ENCODE measurements around the gene PRTFDC1. TPM values are rescaled to one million over a fixed set of nuclear protein-coding genes. Genes with fewer than 3 reads are reported as not detected.

The PRTFDC1 gene
- total and polyA plus RNA-seq, 2 donors (not counting 1 experiment from before 2014, with no cell fraction given), result 26.9 to 32.7 TPM

- Histone ChIP-seq H3K27ac (ENCODE audit: insufficient read depth, low read length) (no peak overlapping the region), H3K9me3 (ENCODE audit: control insufficient read depth, insufficient read depth, low read depth, low read length) (no peaks in the 10 kb centered on the region)
Measured at GRCh38 chr10:24914148-24914547, 38.3 kb downstream of the PRTFDC1 start.

GRCh38 chr10:24912215-24912614, 40.2 kb downstream of the PRTFDC1 start:
- Histone ChIP-seq H3K4me1 (ENCODE audit: control insufficient read depth, extremely low read depth, insufficient read depth, low read length) (peaks cover 2% of the 10 kb centered on the region), H3K27ac (ENCODE audit: insufficient read depth, low read length) (no peak overlapping the region), H3K4me2 (ENCODE audit: extremely low read depth, insufficient read depth, low read length) (no peak overlapping the region), H3K9ac (ENCODE audit: insufficient read depth, low read length) (no peak overlapping the region), H2AFZ (ENCODE audit: low read length) (no peak overlapping the region), H4K20me1 (ENCODE audit: control insufficient read depth, extremely low read depth, insufficient read depth, low read length) (no peaks in the 10 kb centered on the region), H3K79me2 (ENCODE audit: control insufficient read depth, insufficient read depth, low read length) (no peaks in the 10 kb centered on the region), H3K9me3 (ENCODE audit: control insufficient read depth, insufficient read depth, low read depth, low read length) (no peaks in the 10 kb centered on the region), H3K4me3 (replicated peaks in 1 of 4; ENCODE audit: control extremely low read depth in 1 of 4, insufficient read depth in 1 of 4, low read depth in 3 of 4, low read length in 4 of 4) (no peak overlapping the region), H3K27me3 (ENCODE audit: control insufficient read depth, insufficient read depth, low read length) (no peaks in the 10 kb centered on the region), H3K36me3 (ENCODE audit: control insufficient read depth, insufficient read depth, low read length) (no peaks in the 10 kb centered on the region)
- TF ChIP-seq CTCF (conservative IDR thresholded peaks at IDR 0.05 in 1 of 2, IDR thresholded peaks at IDR 0.05 in 1 of 2; ENCODE audit: low read depth in 1 of 2, low read length in 2 of 2) (no peak), EZH2 (IDR thresholded peaks at IDR 0.05; ENCODE audit: low read length, missing control alignments) (no peak)
- peak; percentile 41 to 44 for DNase-seq (ENCODE audit: low read depth in 2 of 2)

More at GRCh38 chr10:24914148-24914547, 38.3 kb downstream of the PRTFDC1 start:
- H3K36me3 ChIP-seq (ENCODE audit: control insufficient read depth, insufficient read depth, low read length), result no peaks in the 10 kb centered on the region
- no peaks in the 10 kb centered on the region for H3K27me3 ChIP-seq (ENCODE audit: control insufficient read depth, insufficient read depth, low read length)
- peaks cover 2% of the 10 kb centered on the region for H3K4me1 ChIP-seq (ENCODE audit: control insufficient read depth, extremely low read depth, insufficient read depth, low read length)
- H3K4me3 ChIP-seq (replicated peaks in 1 of 4; ENCODE audit: control extremely low read depth in 1 of 4, insufficient read depth in 1 of 4, low read depth in 3 of 4, low read length in 4 of 4), result no peak overlapping the region
- H3K79me2 ChIP-seq (ENCODE audit: control insufficient read depth, insufficient read depth, low read length), result no peaks in the 10 kb centered on the region
- H3K9ac ChIP-seq (ENCODE audit: insufficient read depth, low read length), result no peak overlapping the region
- no peak overlapping the region for H3K4me2 ChIP-seq (ENCODE audit: extremely low read depth, insufficient read depth, low read length)
- DNase-seq (ENCODE audit: low read depth in 2 of 2), result no peak
- no peak for TF ChIP-seq EZH2 (IDR thresholded peaks at IDR 0.05; ENCODE audit: low read length, missing control alignments)
- no peak for TF ChIP-seq CTCF (conservative IDR thresholded peaks at IDR 0.05 in 1 of 2, IDR thresholded peaks at IDR 0.05 in 1 of 2; ENCODE audit: low read depth in 1 of 2, low read length in 2 of 2)
- H2AFZ ChIP-seq (ENCODE audit: low read length), result no peak overlapping the region
- no peaks in the 10 kb centered on the region for H4K20me1 ChIP-seq (ENCODE audit: control insufficient read depth, extremely low read depth, insufficient read depth, low read length)

GRCh38 chr10:24911029-24911428, 41.4 kb downstream of the PRTFDC1 start:
- no peak for DNase-seq (ENCODE audit: low read depth in 2 of 2)
- H3K27me3 ChIP-seq (ENCODE audit: control insufficient read depth, insufficient read depth, low read length), result no peaks in the 10 kb centered on the region
- H3K27ac ChIP-seq (ENCODE audit: insufficient read depth, low read length), result no peak overlapping the region
- H3K9me3 ChIP-seq (ENCODE audit: control insufficient read depth, insufficient read depth, low read depth, low read length), result no peaks in the 10 kb centered on the region
- H3K36me3 ChIP-seq (ENCODE audit: control insufficient read depth, insufficient read depth, low read length), result no peaks in the 10 kb centered on the region
- H3K4me3 ChIP-seq (replicated peaks in 1 of 4; ENCODE audit: control extremely low read depth in 1 of 4, insufficient read depth in 1 of 4, low read depth in 3 of 4, low read length in 4 of 4), result no peak overlapping the region
- peaks cover 2% of the 10 kb centered on the region for H3K4me1 ChIP-seq (ENCODE audit: control insufficient read depth, extremely low read depth, insufficient read depth, low read length)
- H2AFZ ChIP-seq (ENCODE audit: low read length), result no peak overlapping the region
- no peaks in the 10 kb centered on the region for H3K79me2 ChIP-seq (ENCODE audit: control insufficient read depth, insufficient read depth, low read length)
- no peaks in the 10 kb centered on the region for H4K20me1 ChIP-seq (ENCODE audit: control insufficient read depth, extremely low read depth, insufficient read depth, low read length)
- no peak overlapping the region for H3K9ac ChIP-seq (ENCODE audit: insufficient read depth, low read length)
- no peak overlapping the region for H3K4me2 ChIP-seq (ENCODE audit: extremely low read depth, insufficient read depth, low read length)
- TF ChIP-seq EZH2 (IDR thresholded peaks at IDR 0.05; ENCODE audit: low read length, missing control alignments) (no peak), CTCF (conservative IDR thresholded peaks at IDR 0.05 in 1 of 2, IDR thresholded peaks at IDR 0.05 in 1 of 2; ENCODE audit: low read depth in 1 of 2, low read length in 2 of 2) (no peak)
